Adrenal gland (tissue), 12 donors: ENCODE measurements around the gene ADAMTS4. TPM values are rescaled to one million over a fixed set of nuclear protein-coding genes. Genes with fewer than 3 reads are reported as not detected.
A peak's percentile ranks its signal among the peaks of the same experiment; 100 is the strongest.

Experiments
- DNase-seq, 7 donors: peaks; one replicate each; pipeline ENCODE4 v3.0.0-alpha.2; 2019 to 2020
- H3K27ac ChIP-seq, 5 donors: fragments of 200-600 bp; sonication (generic) in 4 of 5; 1 replicate in 3 of 5; 2 replicates in 2 of 5; pipeline versions ENCODE4 v1.5.1 to v1.8.0; 2016 to 2020; ENCODE audit warnings: mild to moderate bottlenecking in 1 of 5
- H3K27me3 ChIP-seq: fragments of 200-600 bp; 2 replicates; pipeline ENCODE4 v1.8.0; 2021
- H3K36me3 ChIP-seq, 2 donors: fragments of 200-600 bp; replicated peaks in 1 of 2; 1 replicate in 1 of 2; 2 replicates in 1 of 2; pipeline versions ENCODE4 v1.5.1 to v1.8.0; 2018 to 2022
- H3K4me1 ChIP-seq, 2 donors: fragments of 200-600 bp; replicated peaks in 1 of 2; 1 replicate in 1 of 2; 2 replicates in 1 of 2; pipeline versions ENCODE4 v1.5.1 to v1.8.0; 2018 to 2021
- H3K4me3 ChIP-seq, 4 donors: fragments of 200-600 bp; sonication (generic) in 3 of 4; one replicate each; pipeline ENCODE4 v1.5.1; 2016 to 2018
- H3K9me3 ChIP-seq, 3 donors: fragments of 200-600 bp; sonication (generic) in 1 of 3; replicated peaks in 1 of 3; 1 replicate in 2 of 3; 2 replicates in 1 of 3; pipeline versions ENCODE4 v1.5.1 to v1.8.0; 2016 to 2021
- POLR2A ChIP-seq, 2 donors: fragments of 450-650 bp; IDR thresholded peaks; one replicate each; pipeline ENCODE4 v1.6.1; 2017; ENCODE audit warnings: antibody characterized with exemption in 2 of 2, mild to moderate bottlenecking in 2 of 2, moderate library complexity in 1 of 2
- WGBS, 4 donors: extraction: QIAGEN DNeasy Blood & Tissue Kit in 2 of 4; methylation state at CpG; one replicate each; pipeline versions ENCODE4 v1.1.5 to v1.1.7; 2013 to 2017; 5-methylcytosine and 5-hydroxymethylcytosine counted together
- intact Hi-C, 2 donors: fragments of 100-400 bp; cut with DNase I; formaldehyde crosslinking; loops; one replicate each; pipeline versions ENCODE4 v1.14.1 to v1.15.0; 2022 to 2023
- polyA plus RNA-seq, 3 donors: library from polyadenylated mRNA; stranded (reverse); fragments of 200-250 nt in 2 of 3; fragments of 350-450 nt in 1 of 3; fragmentation: Illumina TruSeq in 1 of 3; extraction: RNeasy Lipid Tissue Mini Kit (QIAGEN cat#74804) in 1 of 3; gene quantifications; one replicate each; pipeline ENCODE4 v1.2.3, GENCODE V29; 2013 to 2014
- total RNA-seq, 9 donors: library from RNA; depleted of rRNA in 4 of 9; stranded (reverse); fragments of >200 nt in 4 of 9; fragments of 120-200 nt in 1 of 9; fragmentation: NEBNext Ultra II Directional in 1 of 9; extraction: Animal tissue kit (Norgen Biotek cat#: 25700) in 1 of 9; gene quantifications; one replicate each; pipeline versions ENCODE4 v1.1.0 to v1.2.4, GENCODE V29; 2013 to 2023
- TF ChIP-seq, protein P1 (sequence below), 6 experiments: fragments of 450-650 bp in 4 of 6; fragments of 200-600 bp in 2 of 6; sonication (generic) in 1 of 6; IDR thresholded peaks; 1 replicate in 5 of 6; 2 replicates in 1 of 6; pipeline versions ENCODE4 v1.5.1 to v1.8.0; 2016 to 2021; ENCODE audit warnings: antibody characterized with exemption in 6 of 6, mild to moderate bottlenecking in 2 of 6, moderate library complexity in 1 of 6
- donor health status: healthy with polysubstance abuse.
- donor health status: Bipolar disorder and iron deficiency.
- donor health status: DM: yes; HTN: yes; CAD: no.
- donor health status: DM: no; HTN: no; CAD: no.
- donor health status: DM: no; HTN: no; CAD: no.
- donor health status: DM: yes; HTN: yes; CAD: no.

The ADAMTS4 gene
- total and polyA plus RNA-seq, 12 donors = 0.67 to 29.2 (median 10.2) TPM

DNA sequence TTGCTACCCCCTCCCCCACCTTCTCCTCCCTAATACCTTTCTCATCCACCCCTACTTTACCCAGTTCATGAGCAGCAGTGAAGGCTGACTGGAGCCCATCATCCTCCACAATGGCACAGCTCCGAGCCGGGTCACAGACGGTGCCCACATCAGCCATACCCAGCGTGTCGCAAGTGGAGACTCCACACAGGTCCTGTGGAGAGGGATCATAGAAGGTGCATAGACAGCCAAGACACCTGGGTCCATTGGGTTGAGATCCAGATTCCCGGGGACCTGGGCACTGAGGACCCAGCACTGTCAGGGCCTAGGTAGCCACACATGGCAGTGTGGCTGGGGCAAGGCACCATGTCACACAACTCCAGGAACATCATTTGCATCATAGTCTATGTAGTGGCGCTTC lies 2.7 kb downstream of the ADAMTS4 start:
- intact Hi-C loops = loop anchor here (10.0 kb wide), 2 partner anchors 179 to 189 kb away; no protein-coding TSS in a partner anchor
- Histone ChIP-seq H3K4me1 (peaks cover 16 to 64% of the 10 kb centered on the region in 2 donors), H3K36me3 (no peaks in the 10 kb centered on the region), H3K27me3 (no peaks in the 10 kb centered on the region), H3K4me3 (no peak overlapping the region), H3K27ac (peak overlapping the region in 2 of 5 donors; percentile 93 to 99), H3K9me3 (no peaks in the 10 kb centered on the region)
- TF ChIP-seq, protein P1, sequence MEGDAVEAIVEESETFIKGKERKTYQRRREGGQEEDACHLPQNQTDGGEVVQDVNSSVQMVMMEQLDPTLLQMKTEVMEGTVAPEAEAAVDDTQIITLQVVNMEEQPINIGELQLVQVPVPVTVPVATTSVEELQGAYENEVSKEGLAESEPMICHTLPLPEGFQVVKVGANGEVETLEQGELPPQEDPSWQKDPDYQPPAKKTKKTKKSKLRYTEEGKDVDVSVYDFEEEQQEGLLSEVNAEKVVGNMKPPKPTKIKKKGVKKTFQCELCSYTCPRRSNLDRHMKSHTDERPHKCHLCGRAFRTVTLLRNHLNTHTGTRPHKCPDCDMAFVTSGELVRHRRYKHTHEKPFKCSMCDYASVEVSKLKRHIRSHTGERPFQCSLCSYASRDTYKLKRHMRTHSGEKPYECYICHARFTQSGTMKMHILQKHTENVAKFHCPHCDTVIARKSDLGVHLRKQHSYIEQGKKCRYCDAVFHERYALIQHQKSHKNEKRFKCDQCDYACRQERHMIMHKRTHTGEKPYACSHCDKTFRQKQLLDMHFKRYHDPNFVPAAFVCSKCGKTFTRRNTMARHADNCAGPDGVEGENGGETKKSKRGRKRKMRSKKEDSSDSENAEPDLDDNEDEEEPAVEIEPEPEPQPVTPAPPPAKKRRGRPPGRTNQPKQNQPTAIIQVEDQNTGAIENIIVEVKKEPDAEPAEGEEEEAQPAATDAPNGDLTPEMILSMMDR (IDR thresholded peaks at IDR 0.05) = no peak
- no peak for TF ChIP-seq POLR2A (IDR thresholded peaks at IDR 0.05)
- WGBS, 4 donors = 92 to 100% (median 96%) methylated on average over 5 to 7 of the region's 7 CpGs
- no peak for DNase-seq

DNA sequence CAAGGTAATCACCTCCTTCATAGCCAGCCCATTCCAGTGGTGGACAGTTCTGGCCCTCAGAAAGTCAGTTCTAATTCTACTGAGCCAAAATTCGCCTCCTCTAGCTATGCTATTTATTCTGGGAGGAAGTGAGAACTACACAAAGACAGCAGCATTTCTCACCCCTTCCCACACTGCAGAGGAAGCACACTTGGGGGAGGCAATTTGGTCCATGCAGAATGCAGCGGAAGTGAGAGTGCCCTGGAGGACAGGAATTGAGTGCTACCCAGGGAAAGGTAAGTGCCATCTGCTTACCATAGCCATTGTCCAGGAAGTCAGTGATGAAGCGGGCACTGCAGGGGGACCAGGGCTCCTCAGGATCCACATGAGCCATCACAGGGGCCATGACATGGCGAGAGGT lies 3.7 kb downstream of the ADAMTS4 start:
- no peak overlapping the region for H3K4me3 ChIP-seq
- no peaks in the 10 kb centered on the region for H3K36me3 ChIP-seq
- intact Hi-C loops = loop anchor here (10.0 kb wide), 2 partner anchors 180 to 190 kb away; no protein-coding TSS in a partner anchor
- 66 to 78% (median 69%) methylated on average over 4 of the region's 4 CpGs for WGBS, 4 donors
- H3K27ac ChIP-seq = peak overlapping the region in 2 of 5 donors; percentile 7 to 32
- TF ChIP-seq, protein P1 (IDR thresholded peaks at IDR 0.05) = no peak
- TF ChIP-seq POLR2A (IDR thresholded peaks at IDR 0.05) = no peak
- no peaks in the 10 kb centered on the region for H3K27me3 ChIP-seq
- no peaks in the 10 kb centered on the region for H3K9me3 ChIP-seq
- no peak for DNase-seq
- peaks cover 8 to 55% of the 10 kb centered on the region in 2 donors for H3K4me1 ChIP-seq

DNA sequence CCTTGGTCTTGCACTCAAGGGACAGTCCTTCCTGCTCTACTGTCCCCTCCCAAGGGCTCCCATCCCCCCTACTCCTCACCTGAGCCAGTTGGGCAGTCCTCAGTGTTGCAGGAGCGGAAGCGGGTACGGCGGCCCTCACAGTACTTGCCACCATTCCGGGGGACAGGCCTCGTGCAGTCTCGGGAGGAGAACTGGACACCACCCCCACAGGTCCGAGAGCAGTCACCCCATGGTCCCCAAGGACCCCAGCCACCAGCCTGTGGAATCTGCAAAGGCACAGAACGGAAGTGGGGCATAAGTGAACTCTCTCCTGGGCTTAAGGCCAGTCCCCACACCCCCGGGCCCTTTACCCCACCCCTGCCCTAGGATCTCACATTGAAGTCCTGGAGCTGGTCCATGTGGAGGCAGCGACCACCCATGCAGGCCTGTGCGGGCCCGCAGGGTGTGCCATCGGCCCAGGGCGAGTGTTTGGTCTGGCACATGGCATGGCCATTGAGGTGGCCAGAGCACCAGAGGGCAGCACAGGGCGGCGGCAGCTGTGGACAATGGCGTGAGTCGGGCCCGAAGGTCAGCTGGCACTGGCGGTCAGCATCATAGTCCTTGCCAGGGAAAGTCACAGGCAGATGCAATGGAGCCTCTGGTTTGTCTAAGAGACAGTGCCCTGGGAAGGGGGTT lies 5.2 kb downstream of the ADAMTS4 start:
- no peaks in the 10 kb centered on the region for H3K36me3 ChIP-seq
- 61 to 73% (median 68%) methylated on average over 13 to 21 of the region's 21 CpGs for WGBS, 4 donors
- TF ChIP-seq, protein P1 (IDR thresholded peaks at IDR 0.05) = peak in 5 of 6 experiments; percentile 34 to 52 (median 48)
- peak in 1 of 2 donors; percentile 13 for TF ChIP-seq POLR2A (IDR thresholded peaks at IDR 0.05)
- H3K4me3 ChIP-seq = no peak overlapping the region
- no peaks in the 10 kb centered on the region for H3K9me3 ChIP-seq
- H3K27ac ChIP-seq = peak overlapping the region in 2 of 5 donors; percentile 32 to 50
- intact Hi-C loops = loop anchor here (10.0 kb wide), 2 partner anchors 181 to 191 kb away; no protein-coding TSS in a partner anchor
- H3K27me3 ChIP-seq = no peaks in the 10 kb centered on the region
- peaks cover 7 to 45% of the 10 kb centered on the region in 2 donors for H3K4me1 ChIP-seq
- DNase-seq = peak; percentile 65 to 91 (median 86)

DNA sequence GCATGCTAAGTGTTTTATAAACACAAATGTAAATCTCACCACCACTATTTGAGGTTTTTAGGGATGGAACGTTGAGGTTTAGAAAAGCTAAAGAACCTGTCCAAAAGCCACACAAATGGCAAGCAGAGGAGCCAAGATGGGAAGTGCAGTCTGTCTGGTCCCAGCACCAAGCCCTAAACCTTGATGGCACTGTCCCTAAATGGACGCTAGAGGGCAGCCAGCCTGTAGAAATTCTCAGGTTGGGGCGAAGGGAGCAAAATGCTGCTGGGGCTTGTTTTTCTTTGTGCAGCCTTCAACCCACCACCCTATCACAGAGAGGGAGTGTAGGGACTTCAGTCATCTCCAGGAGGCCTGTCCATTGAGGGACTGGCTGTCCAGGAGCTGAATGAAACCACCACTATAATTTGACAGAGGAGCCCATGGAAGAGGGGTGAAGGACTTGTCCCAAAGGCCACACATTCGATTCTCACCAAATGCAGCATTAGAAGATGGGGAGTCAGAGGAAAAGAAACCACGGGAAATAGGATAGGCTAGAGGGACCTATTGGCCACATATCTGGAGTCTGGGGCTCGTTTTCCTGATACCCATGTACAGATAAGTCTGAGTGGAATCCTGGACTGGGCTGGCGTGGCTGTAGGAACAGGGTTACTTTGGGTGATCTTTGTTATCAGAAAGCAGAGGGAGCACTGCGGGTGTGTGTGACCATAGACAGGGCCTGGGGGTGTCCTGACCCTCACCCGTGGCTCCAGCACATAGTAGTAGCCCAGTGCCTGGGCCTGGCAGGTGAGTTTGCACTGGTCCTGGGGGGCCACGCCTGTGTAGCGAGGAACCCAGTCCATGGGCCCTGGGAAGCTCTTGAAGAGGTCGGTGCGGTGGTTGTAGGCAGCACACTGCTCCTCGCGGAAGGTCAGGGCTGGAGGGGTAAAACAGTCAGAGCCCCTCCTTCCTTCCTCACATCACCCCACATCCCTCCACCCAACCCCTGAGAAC lies 6.1 kb downstream of the ADAMTS4 start:
- Histone ChIP-seq H3K36me3 (no peaks in the 10 kb centered on the region), H3K9me3 (no peaks in the 10 kb centered on the region), H3K27me3 (no peaks in the 10 kb centered on the region), H3K4me3 (no peak overlapping the region), H3K4me1 (peaks cover 0 to 36% of the 10 kb centered on the region in 2 donors), H3K27ac (peak overlapping the region in 2 of 5 donors; percentile 5 to 50)
- no peak for TF ChIP-seq POLR2A (IDR thresholded peaks at IDR 0.05)
- TF ChIP-seq, protein P1 (IDR thresholded peaks at IDR 0.05) = peak; percentile 73 to 90 (median 87)
- WGBS, 4 donors = 45 to 53% (median 51%) methylated on average over 10 to 15 of the region's 15 CpGs
- intact Hi-C loops = loop anchor here (10.0 kb wide), 2 partner anchors 182 to 192 kb away; no protein-coding TSS in a partner anchor
- DNase-seq = peak; percentile 67 to 88 (median 78)
